Ramos (cell line): ENCODE data around the gene P2RX6.
"Not testable (repeated sequence)": the region's sequence is repeated elsewhere in the genome, so short reads cannot be mapped to it uniquely, and the experiment has no call there.

Source experiments
- in situ Hi-C: fragments of 300-500 bp; cut with MboI; formaldehyde crosslinking; loops from one replicate; pipeline ENCODE4 v1.14.3; 2022; ENCODE audit warnings: low sequenced_read_pairs; ENCODE audit not compliant: unreplicated experiment

The P2RX6 gene

GRCh38 chr22:21030032-21030431 is 15.1 kb downstream of the P2RX6 start:
- in situ Hi-C loops, result no loop called here

- in situ Hi-C loops, result no loop called here
Measured at GRCh38 chr22:21030621-21031544, 15.9 kb downstream of the P2RX6 start.

GRCh38 chr22:21031545-21032036 is 16.6 kb downstream of the P2RX6 start:
- in situ Hi-C loops, result no loop called here

- in situ Hi-C loops, result no loop called here
Measured at GRCh38 chr22:21032037-21032867, 17.3 kb downstream of the P2RX6 start, which contains the start of gene SLC7A4. SLC7A4 (minus strand) TSS chr22:21032561; CDS start chr22:21031812, 749 bp downstream.

GRCh38 chr22:21032868-21033688 is 18.1 kb downstream of the P2RX6 start:
- in situ Hi-C loops, result no loop called here

GRCh38 chr22:21033895-21034294 is 18.9 kb downstream of the P2RX6 start:
- in situ Hi-C loops, result no loop called here

- in situ Hi-C loops, result no loop called here
Measured at GRCh38 chr22:21034989-21035388, 20.0 kb downstream of the P2RX6 start.

- in situ Hi-C loops, result no loop called here
Measured at GRCh38 chr22:21038405-21038804, 23.4 kb downstream of the P2RX6 start.

GRCh38 chr22:21039158-21039557 is 24.2 kb downstream of the P2RX6 start:
- in situ Hi-C loops, result not testable (repeated sequence)

- in situ Hi-C loops, result no loop called here
Measured at GRCh38 chr22:21041937-21042336, 27.0 kb downstream of the P2RX6 start.

- in situ Hi-C loops, result no loop called here
Measured at GRCh38 chr22:21042978-21043859, 28.3 kb downstream of the P2RX6 start.

- in situ Hi-C loops, result no loop called here
Measured at GRCh38 chr22:21043860-21044535, 29.0 kb downstream of the P2RX6 start.

GRCh38 chr22:21044931-21045584 is 30.1 kb downstream of the P2RX6 start:
- in situ Hi-C loops, result no loop called here

GRCh38 chr22:21045585-21046294 is 30.8 kb downstream of the P2RX6 start, which contains the start of gene LRRC74B:
LRRC74B (plus strand) TSS chr22:21045946; CDS start chr22:21045987, 41 bp downstream.
- in situ Hi-C loops, result no loop called here

GRCh38 chr22:21047035-21047661 is 32.2 kb downstream of the P2RX6 start:
- in situ Hi-C loops, result no loop called here

- in situ Hi-C loops, result no loop called here
Measured at GRCh38 chr22:21047730-21048129, 32.8 kb downstream of the P2RX6 start.

- in situ Hi-C loops, result not testable (repeated sequence)
Measured at GRCh38 chr22:21048448-21048847, 33.5 kb downstream of the P2RX6 start.
